ENCODE data around the gene NBAS. TPM values are rescaled to one million over a fixed set of nuclear protein-coding genes. Genes with fewer than 3 reads are reported as not detected.

Gene NBAS
- total and polyA plus RNA-seq, 2 of the 4 experiments (the other 2 are of a cell fraction) = 22.3 to 105 TPM

DNA sequence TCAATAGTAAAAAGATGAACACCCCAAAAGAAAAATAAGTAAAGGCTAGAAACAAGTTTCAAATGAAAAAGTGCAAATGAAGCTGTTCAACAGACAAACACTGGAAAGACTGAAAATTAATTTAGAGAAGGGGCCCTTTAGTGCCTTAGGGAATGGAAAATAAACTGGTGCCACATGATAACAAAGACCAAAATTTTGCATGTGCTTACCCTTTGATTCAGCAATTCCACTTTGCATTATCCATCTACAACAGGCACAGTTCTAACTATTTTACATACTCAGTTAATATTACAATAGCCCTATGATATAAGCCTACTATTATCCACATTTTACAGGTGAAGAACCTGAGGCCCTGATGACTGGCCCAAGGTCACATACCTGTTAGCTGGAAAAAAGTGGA lies 183.9 kb downstream of the NBAS start:
- CTCF ChIA-PET = no interaction called here
- Histone ChIP-seq H3K27me3 (ENCODE audit: control insufficient read depth, insufficient read depth, low read length) (no peaks in the 10 kb centered on the region), H3K14ac (replicated peaks; ENCODE audit: low read depth, low read length) (no peak overlapping the region), H4K91ac (ENCODE audit: insufficient read depth, low read depth, low read length) (no peak overlapping the region), H3K27ac (ENCODE audit: insufficient read depth, low read length) (no peak overlapping the region), H3K56ac (ENCODE audit: extremely low read depth, insufficient read depth, low read length) (no peak overlapping the region), H2AK5ac (ENCODE audit: low read depth, low read length) (no peak overlapping the region), H3K79me1 (ENCODE audit: low read depth in 1 of 2, low read length in 2 of 2) (no peaks in the 10 kb centered on the region; a peak in 2 of 4 replicates), H3K4ac (ENCODE audit: low read depth, low read length) (no peak overlapping the region), H3K36me3 (ENCODE audit: control insufficient read depth, insufficient read depth, low read length) (peaks cover 10% of the 10 kb centered on the region), H3K4me1 (ENCODE audit: control insufficient read depth, insufficient read depth, low read length) (no peaks in the 10 kb centered on the region), H3K9me1 (ENCODE audit: insufficient read depth, low read length) (no peaks in the 10 kb centered on the region), H2AK9ac (replicated peaks; ENCODE audit: low read depth, low read length, poor library complexity) (no peak overlapping the region), H2AFZ (replicated peaks; ENCODE audit: low read length, poor library complexity) (no peak overlapping the region), H3K9ac (ENCODE audit: low read depth, low read length) (no peak overlapping the region), H4K20me1 (ENCODE audit: insufficient read depth, low read length) (no peaks in the 10 kb centered on the region), H2BK15ac (ENCODE audit: low read depth, low read length) (no peak overlapping the region), H4K8ac (ENCODE audit: low read depth in 2 of 2, low read length in 2 of 2) (no peak overlapping the region), H2BK20ac (ENCODE audit: low read depth, low read length) (no peak overlapping the region), H3K9me3 (ENCODE audit: control insufficient read depth, insufficient read depth, low read length) (no peaks in the 10 kb centered on the region), H3K4me3 (ENCODE audit: insufficient read depth, low read depth, low read length) (no peak overlapping the region), H4K5ac (ENCODE audit: low read depth, low read length) (no peak overlapping the region), H3K18ac (ENCODE audit: low read depth, low read length) (no peak overlapping the region), H2BK120ac (ENCODE audit: low read depth, low read length) (no peak overlapping the region), H2BK5ac (ENCODE audit: low read depth, low read length, poor library complexity, severe bottlenecking) (no peak overlapping the region), H3K23ac (ENCODE audit: low read depth, low read length) (no peak overlapping the region), H3K4me2 (ENCODE audit: low read depth, low read length) (no peak overlapping the region)
- ATAC-seq (ENCODE audit: low read depth) (no peak), DNase-seq (no peak)
- POLR2A ChIA-PET (ENCODE audit: unreplicated experiment) = no interaction called here
- in situ Hi-C loops (cut with MboI; ENCODE audit: low sequenced_read_pairs) = no loop called here
- dilution Hi-C loops (cut with HindIII; ENCODE audit: low sequenced_read_pairs, unreplicated experiment) = no loop called here
- no TSS peak for BruUV-seq (replicated peaks)
- TF ChIP-seq SMC3 (IDR thresholded peaks at IDR 0.05; ENCODE audit: low read depth, low read length) (no peak), RAD21 (IDR thresholded peaks at IDR 0.05; ENCODE audit: low read length) (no peak), MXI1 (IDR thresholded peaks at IDR 0.05; ENCODE audit: borderline replicate concordance, low read depth, low read length) (no peak), CEBPB (IDR thresholded peaks at IDR 0.05; ENCODE audit: low read depth, low read length) (no peak), POLR2A (IDR thresholded peaks at IDR 0.05; ENCODE audit: low read depth, low read length) (no peak), CHD1 (IDR thresholded peaks at IDR 0.05; ENCODE audit: low read depth, low read length) (no peak), MAFK (IDR thresholded peaks at IDR 0.05; ENCODE audit: low read depth, low read length) (no peak), RFX5 (IDR thresholded peaks at IDR 0.05; ENCODE audit: low read depth, low read length) (no peak), MAZ (IDR thresholded peaks at IDR 0.05; ENCODE audit: borderline replicate concordance, low read depth, low read length) (no peak)
- TF ChIP-seq, protein P1, sequence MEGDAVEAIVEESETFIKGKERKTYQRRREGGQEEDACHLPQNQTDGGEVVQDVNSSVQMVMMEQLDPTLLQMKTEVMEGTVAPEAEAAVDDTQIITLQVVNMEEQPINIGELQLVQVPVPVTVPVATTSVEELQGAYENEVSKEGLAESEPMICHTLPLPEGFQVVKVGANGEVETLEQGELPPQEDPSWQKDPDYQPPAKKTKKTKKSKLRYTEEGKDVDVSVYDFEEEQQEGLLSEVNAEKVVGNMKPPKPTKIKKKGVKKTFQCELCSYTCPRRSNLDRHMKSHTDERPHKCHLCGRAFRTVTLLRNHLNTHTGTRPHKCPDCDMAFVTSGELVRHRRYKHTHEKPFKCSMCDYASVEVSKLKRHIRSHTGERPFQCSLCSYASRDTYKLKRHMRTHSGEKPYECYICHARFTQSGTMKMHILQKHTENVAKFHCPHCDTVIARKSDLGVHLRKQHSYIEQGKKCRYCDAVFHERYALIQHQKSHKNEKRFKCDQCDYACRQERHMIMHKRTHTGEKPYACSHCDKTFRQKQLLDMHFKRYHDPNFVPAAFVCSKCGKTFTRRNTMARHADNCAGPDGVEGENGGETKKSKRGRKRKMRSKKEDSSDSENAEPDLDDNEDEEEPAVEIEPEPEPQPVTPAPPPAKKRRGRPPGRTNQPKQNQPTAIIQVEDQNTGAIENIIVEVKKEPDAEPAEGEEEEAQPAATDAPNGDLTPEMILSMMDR (conservative IDR thresholded peaks at IDR 0.05; ENCODE audit: low read depth, low read length) = no peak
- TF ChIP-seq, protein P2, sequence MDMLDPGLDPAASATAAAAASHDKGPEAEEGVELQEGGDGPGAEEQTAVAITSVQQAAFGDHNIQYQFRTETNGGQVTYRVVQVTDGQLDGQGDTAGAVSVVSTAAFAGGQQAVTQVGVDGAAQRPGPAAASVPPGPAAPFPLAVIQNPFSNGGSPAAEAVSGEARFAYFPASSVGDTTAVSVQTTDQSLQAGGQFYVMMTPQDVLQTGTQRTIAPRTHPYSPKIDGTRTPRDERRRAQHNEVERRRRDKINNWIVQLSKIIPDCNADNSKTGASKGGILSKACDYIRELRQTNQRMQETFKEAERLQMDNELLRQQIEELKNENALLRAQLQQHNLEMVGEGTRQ (IDR thresholded peaks at IDR 0.05; ENCODE audit: low read depth, low read length) = no peak
- intact Hi-C loops (cut with micrococcal nuclease) = no loop called here

Measured in IMR-90 (cell line).